BJ (cell line): ENCODE results near the gene ACSM4. TPM values are rescaled to one million over a fixed set of nuclear protein-coding genes. Genes with fewer than 3 reads are reported as not detected.

Experiments used
- CTCF ChIA-PET: fragments of 350-600 bp; formaldehyde crosslinking; extraction: SDS; loops from one replicate; lab custom pipeline; 2021; ENCODE audit warnings: antibody characterized with exemption, inconsistent platforms; lab: Yijun Ruan, JAX
- POLR2A ChIA-PET: fragments of 300-600 bp; sonication (Branson Sonifier 250); formaldehyde crosslinking; extraction: SDS; loops from one replicate; lab custom pipeline; 2021; ENCODE audit warnings: antibody characterized with exemption; lab: Charles Lee
- DNase-seq: peaks from one replicate; pipeline ENCODE4 v3.0.0-alpha.2; 2011; ENCODE audit warnings: low read depth
- H3K27me3 ChIP-seq: 2 replicates; pipeline ENCODE4 v1.6.0; 2011; ENCODE audit warnings: low read length; ENCODE audit not compliant: control insufficient read depth, insufficient read depth
- H3K36me3 ChIP-seq: 2 replicates; pipeline ENCODE4 v1.5.1; 2011; ENCODE audit warnings: low read length; ENCODE audit not compliant: control insufficient read depth, insufficient read depth
- H3K4me3 ChIP-seq: 2 replicates; pipeline ENCODE4 v1.5.1; 2011; ENCODE audit warnings: low read depth, mild to moderate bottlenecking, control low read depth, low read length
- polyA plus RNA-seq: library from polyadenylated mRNA; depleted of rRNA; stranded (reverse); fragments of >200 nt; gene quantifications from 2 replicates; pipeline ENCODE4 v1.2.3, GENCODE V29; 2011
- TF ChIP-seq, protein P1 (sequence below): IDR thresholded peaks from 2 replicates; pipeline ENCODE4 v1.5.1; 2011; ENCODE audit warnings: low read depth, mild to moderate bottlenecking, control low read depth, inconsistent platforms, low read length, moderate library complexity; ENCODE audit not compliant: insufficient read depth

Gene ACSM4
- polyA plus RNA-seq, 1 experiment: not detected

- POLR2A ChIA-PET: no interaction called here
- Histone ChIP-seq H3K27me3 (no peaks in the 10 kb centered on the region), H3K4me3 (no peak overlapping the region), H3K36me3 (no peaks in the 10 kb centered on the region)
- TF ChIP-seq, protein P1, sequence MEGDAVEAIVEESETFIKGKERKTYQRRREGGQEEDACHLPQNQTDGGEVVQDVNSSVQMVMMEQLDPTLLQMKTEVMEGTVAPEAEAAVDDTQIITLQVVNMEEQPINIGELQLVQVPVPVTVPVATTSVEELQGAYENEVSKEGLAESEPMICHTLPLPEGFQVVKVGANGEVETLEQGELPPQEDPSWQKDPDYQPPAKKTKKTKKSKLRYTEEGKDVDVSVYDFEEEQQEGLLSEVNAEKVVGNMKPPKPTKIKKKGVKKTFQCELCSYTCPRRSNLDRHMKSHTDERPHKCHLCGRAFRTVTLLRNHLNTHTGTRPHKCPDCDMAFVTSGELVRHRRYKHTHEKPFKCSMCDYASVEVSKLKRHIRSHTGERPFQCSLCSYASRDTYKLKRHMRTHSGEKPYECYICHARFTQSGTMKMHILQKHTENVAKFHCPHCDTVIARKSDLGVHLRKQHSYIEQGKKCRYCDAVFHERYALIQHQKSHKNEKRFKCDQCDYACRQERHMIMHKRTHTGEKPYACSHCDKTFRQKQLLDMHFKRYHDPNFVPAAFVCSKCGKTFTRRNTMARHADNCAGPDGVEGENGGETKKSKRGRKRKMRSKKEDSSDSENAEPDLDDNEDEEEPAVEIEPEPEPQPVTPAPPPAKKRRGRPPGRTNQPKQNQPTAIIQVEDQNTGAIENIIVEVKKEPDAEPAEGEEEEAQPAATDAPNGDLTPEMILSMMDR: no peak
- no peak for DNase-seq
- CTCF ChIA-PET: no interaction called here
Observed at GRCh38 chr12:7346551-7347225, 42.8 kb downstream of the ACSM4 start.

DNA sequence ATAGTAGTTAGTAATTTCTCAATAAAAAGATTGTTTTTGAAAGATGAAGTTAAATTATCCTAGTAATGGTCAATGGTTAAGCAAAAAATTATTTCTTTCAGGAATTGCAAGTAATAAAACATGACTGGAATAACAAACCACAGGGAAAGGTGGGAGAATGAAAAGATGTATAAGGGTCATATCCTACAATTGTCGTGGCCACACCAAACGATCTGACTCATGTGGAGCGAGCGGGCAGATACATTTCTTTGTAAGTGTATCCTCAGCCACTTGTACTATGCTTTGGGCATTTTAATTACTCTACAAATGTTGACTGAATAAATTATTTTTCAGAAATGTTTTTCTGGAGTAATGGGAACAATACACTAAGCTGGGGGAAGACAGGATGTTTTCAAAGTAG, 45.5 kb downstream of the ACSM4 start:
- no peaks in the 10 kb centered on the region for H3K36me3 ChIP-seq
- CTCF ChIA-PET: interaction anchor here (0.6 kb wide), 1 partner anchor 1786 kb away, joined by 3 read pairs; no protein-coding TSS in a partner anchor
- POLR2A ChIA-PET: no interaction called here
- no peaks in the 10 kb centered on the region for H3K27me3 ChIP-seq
- TF ChIP-seq, protein P1: no peak
- no peak overlapping the region for H3K4me3 ChIP-seq
- no peak for DNase-seq

DNA sequence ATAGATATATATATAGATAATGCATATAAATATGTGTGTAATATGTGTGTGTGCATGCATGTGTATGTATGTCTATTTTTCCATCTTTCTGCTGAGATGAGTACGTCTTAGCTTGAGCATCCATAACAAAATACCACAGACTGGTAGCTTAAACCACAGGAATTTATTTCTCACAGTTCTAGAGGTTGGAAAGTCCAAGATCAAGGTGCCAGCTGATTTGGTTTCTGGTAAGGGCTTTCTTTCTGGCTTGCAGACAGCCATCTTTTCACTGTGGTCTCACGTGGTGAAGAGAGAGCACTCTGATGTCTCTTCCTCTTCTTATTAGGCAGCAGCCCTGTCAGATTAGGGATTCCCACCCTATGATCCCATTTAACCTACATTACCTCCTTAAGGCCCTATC, 47.3 kb downstream of the ACSM4 start:
- Histone ChIP-seq H3K27me3 (no peaks in the 10 kb centered on the region), H3K36me3 (no peaks in the 10 kb centered on the region), H3K4me3 (no peak overlapping the region)
- TF ChIP-seq, protein P1: no peak
- POLR2A ChIA-PET: no interaction called here
- DNase-seq: no peak
- CTCF ChIA-PET: no interaction called here

DNA sequence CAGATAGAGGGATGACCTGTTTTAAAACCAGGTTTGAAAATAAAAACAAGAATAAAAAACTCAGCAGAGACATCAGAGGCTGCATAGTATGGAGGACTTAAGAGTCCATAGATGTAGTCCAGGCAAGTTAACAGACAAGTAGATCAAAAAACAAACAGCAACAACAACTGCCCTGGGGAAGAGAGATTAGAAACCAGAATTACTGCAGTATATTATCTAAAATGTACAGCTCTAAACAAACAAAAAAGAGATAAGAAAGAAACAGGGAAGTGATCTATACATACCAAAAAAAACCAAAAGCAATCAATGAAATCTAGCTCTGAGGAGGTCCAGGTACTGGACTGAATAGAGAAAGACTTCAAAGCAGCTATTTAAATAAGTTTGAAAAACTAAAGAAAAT, 48.8 kb downstream of the ACSM4 start:
- Histone ChIP-seq H3K36me3 (no peaks in the 10 kb centered on the region), H3K27me3 (no peaks in the 10 kb centered on the region), H3K4me3 (no peak overlapping the region)
- POLR2A ChIA-PET: no interaction called here
- TF ChIP-seq, protein P1: no peak
- CTCF ChIA-PET: interaction anchor here (1.0 kb wide), 1 partner anchor 96 kb away, joined by 3 read pairs; no protein-coding TSS in a partner anchor
- DNase-seq: no peak

DNA sequence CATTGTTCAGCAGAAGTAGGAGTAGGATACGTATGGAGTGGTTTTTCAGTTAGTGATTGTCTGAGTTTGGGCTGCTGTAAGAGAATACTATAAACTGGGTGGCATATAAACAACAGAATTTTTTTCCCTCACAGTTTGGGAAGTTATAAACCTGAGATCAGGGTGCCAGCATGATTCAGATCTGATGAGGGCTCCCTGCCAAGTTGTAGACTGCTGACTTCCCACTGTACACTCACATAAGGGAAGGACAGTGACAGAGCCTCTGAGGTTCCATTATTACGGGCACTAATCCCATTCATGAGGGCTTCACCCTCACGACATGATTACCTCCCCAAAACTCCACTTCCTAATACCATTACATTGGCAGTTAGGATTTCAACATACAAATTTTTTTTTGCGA, 50.7 kb downstream of the ACSM4 start:
- DNase-seq: no peak
- Histone ChIP-seq H3K4me3 (no peak overlapping the region), H3K36me3 (no peaks in the 10 kb centered on the region), H3K27me3 (no peaks in the 10 kb centered on the region)
- ChIA-PET CTCF (interaction anchor here (1.2 kb wide), 1 partner anchor 13 kb away, joined by 4 read pairs; no protein-coding TSS in a partner anchor), POLR2A (no interaction called here)
- TF ChIP-seq, protein P1: no peak
